ENCODE measurements around the gene ARHGEF10L. TPM values are rescaled to one million over a fixed set of nuclear protein-coding genes. Genes with fewer than 3 reads are reported as not detected.

ARHGEF10L gene
- total RNA-seq, 3 donors from 2014 or later (not counting 1 experiment from before 2014, with no cell fraction given) = 0.70 to 1.7 (median 0.94) TPM

DNA sequence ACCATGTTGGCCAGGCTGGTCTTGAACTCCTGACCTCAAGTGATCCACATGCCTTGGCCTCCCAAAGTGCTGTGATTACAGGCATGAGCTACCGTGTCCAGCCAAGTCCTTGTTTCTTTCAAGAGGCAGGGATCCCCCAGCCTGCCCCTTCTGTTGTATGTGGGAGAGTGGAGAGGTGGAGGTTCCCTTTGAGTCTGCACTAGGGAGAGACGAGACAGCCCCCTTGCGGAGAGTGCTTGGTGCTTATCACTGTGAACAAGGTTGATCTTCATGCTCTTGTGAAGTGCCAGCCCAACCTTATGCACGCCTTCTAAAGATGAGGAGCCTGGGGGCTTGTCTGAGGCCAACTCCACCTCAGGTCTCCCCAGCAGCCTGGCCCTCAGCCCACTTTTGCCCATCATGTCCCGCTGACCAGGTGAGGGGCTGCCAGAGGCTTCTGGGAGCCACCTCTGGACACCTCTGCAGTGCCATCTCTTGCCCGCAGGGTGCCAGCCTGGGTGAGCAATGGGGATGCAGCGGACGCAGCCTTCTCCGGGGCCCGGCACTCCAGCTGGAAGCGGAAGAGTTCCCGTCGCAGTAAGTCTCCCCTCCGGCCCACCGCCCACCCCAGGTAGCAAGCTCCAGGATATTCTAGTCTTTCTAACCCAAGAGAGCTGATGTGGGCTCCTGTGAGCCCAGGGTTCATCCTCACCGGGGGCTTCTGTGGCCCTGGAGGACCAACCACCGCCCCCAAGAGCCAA, 62.3 kb downstream of the ARHGEF10L start:
- TF ChIP-seq, protein P1, sequence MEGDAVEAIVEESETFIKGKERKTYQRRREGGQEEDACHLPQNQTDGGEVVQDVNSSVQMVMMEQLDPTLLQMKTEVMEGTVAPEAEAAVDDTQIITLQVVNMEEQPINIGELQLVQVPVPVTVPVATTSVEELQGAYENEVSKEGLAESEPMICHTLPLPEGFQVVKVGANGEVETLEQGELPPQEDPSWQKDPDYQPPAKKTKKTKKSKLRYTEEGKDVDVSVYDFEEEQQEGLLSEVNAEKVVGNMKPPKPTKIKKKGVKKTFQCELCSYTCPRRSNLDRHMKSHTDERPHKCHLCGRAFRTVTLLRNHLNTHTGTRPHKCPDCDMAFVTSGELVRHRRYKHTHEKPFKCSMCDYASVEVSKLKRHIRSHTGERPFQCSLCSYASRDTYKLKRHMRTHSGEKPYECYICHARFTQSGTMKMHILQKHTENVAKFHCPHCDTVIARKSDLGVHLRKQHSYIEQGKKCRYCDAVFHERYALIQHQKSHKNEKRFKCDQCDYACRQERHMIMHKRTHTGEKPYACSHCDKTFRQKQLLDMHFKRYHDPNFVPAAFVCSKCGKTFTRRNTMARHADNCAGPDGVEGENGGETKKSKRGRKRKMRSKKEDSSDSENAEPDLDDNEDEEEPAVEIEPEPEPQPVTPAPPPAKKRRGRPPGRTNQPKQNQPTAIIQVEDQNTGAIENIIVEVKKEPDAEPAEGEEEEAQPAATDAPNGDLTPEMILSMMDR (IDR thresholded peaks at IDR 0.05) = no peak

DNA sequence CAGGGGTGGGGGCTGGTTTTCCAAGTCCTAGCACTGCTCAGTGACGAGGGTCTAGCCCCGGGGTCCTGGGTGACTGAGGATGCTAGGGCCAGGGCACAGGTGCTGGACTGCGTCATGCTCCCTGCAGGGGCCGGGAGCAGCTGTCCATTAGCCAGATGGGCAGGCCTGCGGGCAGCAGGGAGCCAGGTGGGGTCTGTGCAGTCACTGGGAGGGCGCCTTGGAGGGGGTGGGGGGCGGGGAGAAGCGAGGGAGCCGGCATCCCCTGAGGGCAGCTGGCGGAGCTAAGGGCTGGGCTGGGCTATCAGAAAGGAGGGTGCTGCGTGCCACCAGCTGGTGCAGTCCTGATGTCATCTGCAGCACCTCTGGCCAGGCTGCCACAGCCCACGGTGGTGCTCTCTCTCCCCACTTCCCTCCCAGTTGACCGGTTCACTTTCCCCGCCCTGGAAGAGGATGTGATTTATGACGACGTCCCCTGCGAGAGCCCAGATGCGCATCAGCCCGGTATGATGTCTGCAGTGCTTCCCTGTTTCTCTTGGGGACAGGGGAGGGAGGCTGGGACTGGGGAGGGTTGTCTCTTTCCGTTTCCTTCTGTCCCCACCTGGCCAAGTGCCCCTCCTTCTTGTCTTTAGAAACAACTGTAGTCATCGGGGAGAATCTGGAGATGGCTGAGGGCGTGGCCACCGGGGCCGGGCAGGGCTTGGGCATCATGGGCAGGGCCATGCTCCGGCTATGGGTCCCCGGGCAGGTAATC, 63.8 kb downstream of the ARHGEF10L start:
- Histone ChIP-seq H3K4me3 (ENCODE audit: low read length) (no peak overlapping the region), H3K27me3 (ENCODE audit: control insufficient read depth, insufficient read depth, low read length) (no peaks in the 10 kb centered on the region), H3K9me3 (ENCODE audit: control insufficient read depth, insufficient read depth, low read length) (no peaks in the 10 kb centered on the region), H3K36me3 (ENCODE audit: control insufficient read depth, insufficient read depth, low read length) (no peaks in the 10 kb centered on the region), H3K4me1 (ENCODE audit: control insufficient read depth, insufficient read depth, low read length) (no peaks in the 10 kb centered on the region), H3K27ac (ENCODE audit: low read length) (no peak overlapping the region)
- no peak for DNase-seq
- Mint-ChIP-seq H3K36me3 (no peaks in the 10 kb centered on the region), H3K4me3 (no peak overlapping the region), H3K9me3 (no peaks in the 10 kb centered on the region), H3K27ac (no peak overlapping the region), H3K27me3 (ENCODE audit: low read depth in 2 of 2) (no peaks in the 10 kb centered on the region), H3K4me1 (no peaks in the 10 kb centered on the region)
- intact Hi-C loops (cut with micrococcal nuclease) = no loop called here
- ATAC-seq = no peak
- TF ChIP-seq, protein P1 (IDR thresholded peaks at IDR 0.05) = no peak
- 48% methylated on average over 25 of the region's 26 CpGs for whole genome bisulfite sequencing (ENCODE audit: insufficient coverage)

More for the DNA sequence above, 62.3 kb downstream of the ARHGEF10L start:
- H3K9me3 Mint-ChIP-seq = no peaks in the 10 kb centered on the region
- DNase-seq (no peak), ATAC-seq (no peak)
- no peaks in the 10 kb centered on the region for H3K36me3 ChIP-seq (ENCODE audit: control insufficient read depth, insufficient read depth, low read length)
- WGBS (ENCODE audit: insufficient coverage) = 92% methylated on average over 17 of the region's 17 CpGs
- intact Hi-C loops (cut with micrococcal nuclease) = no loop called here
- no peak overlapping the region for H3K4me3 Mint-ChIP-seq
- H3K4me3 ChIP-seq (ENCODE audit: low read length) = no peak overlapping the region
- H3K27me3 ChIP-seq (ENCODE audit: control insufficient read depth, insufficient read depth, low read length) = no peaks in the 10 kb centered on the region
- no peaks in the 10 kb centered on the region for H3K36me3 Mint-ChIP-seq
- H3K4me1 Mint-ChIP-seq = no peaks in the 10 kb centered on the region
- no peaks in the 10 kb centered on the region for H3K4me1 ChIP-seq (ENCODE audit: control insufficient read depth, insufficient read depth, low read length)
- no peaks in the 10 kb centered on the region for H3K9me3 ChIP-seq (ENCODE audit: control insufficient read depth, insufficient read depth, low read length)
- H3K27ac Mint-ChIP-seq = no peak overlapping the region
- H3K27me3 Mint-ChIP-seq (ENCODE audit: low read depth in 2 of 2) = no peaks in the 10 kb centered on the region
- H3K27ac ChIP-seq (ENCODE audit: low read length) = no peak overlapping the region

DNA sequence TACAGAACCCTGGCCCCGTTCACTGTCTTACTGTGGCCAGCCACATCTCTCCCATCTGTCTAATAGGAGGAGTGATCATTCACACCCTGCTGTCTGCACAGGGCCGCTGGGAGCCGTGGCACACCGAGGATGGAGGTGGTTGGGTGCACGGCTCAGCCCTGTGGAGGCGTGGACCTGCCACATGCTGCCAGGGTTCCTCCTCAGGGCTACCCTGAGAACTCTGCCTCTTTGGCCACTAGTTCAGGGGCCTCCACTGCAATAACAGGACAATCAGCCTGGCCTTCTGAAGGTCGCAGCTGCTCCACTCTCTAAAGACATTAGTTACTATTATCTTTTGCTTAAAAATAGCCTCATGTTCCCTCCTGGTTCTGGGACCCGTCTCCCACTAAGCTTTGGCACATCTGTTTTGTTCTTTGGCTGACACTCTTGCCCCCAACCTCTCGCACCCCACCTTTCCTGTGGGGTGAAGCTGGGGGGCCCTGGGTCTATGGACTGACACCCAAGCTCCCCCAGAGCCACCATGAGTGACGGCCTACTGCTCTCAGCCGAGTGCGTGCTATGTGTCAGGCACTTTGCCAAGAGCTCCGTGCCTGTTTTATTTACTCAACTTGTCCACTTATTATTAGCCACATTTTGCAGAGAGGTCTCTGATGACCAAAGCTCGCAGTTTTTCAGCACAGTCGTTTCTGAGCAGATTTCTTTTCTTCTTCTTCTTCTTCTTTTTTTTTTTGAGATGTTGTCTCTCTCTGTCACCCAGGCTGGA, 66.3 kb downstream of the ARHGEF10L start:
- no peaks in the 10 kb centered on the region for H3K9me3 Mint-ChIP-seq
- ATAC-seq = no peak
- intact Hi-C loops (cut with micrococcal nuclease) = no loop called here
- H3K4me3 ChIP-seq (ENCODE audit: low read length) = no peak overlapping the region
- no peaks in the 10 kb centered on the region for H3K4me1 ChIP-seq (ENCODE audit: control insufficient read depth, insufficient read depth, low read length)
- no peaks in the 10 kb centered on the region for H3K9me3 ChIP-seq (ENCODE audit: control insufficient read depth, insufficient read depth, low read length)
- H3K36me3 Mint-ChIP-seq = no peaks in the 10 kb centered on the region
- 87% methylated on average over 15 of the region's 15 CpGs for WGBS (ENCODE audit: insufficient coverage)
- TF ChIP-seq, protein P1 (IDR thresholded peaks at IDR 0.05) = no peak
- no peaks in the 10 kb centered on the region for H3K36me3 ChIP-seq (ENCODE audit: control insufficient read depth, insufficient read depth, low read length)
- H3K4me1 Mint-ChIP-seq = no peaks in the 10 kb centered on the region
- H3K27ac ChIP-seq (ENCODE audit: low read length) = no peak overlapping the region
- no peak overlapping the region for H3K27ac Mint-ChIP-seq
- no peaks in the 10 kb centered on the region for H3K27me3 ChIP-seq (ENCODE audit: control insufficient read depth, insufficient read depth, low read length)
- no peaks in the 10 kb centered on the region for H3K27me3 Mint-ChIP-seq (ENCODE audit: low read depth in 2 of 2)
- no peak for DNase-seq
- no peak overlapping the region for H3K4me3 Mint-ChIP-seq
